ENCODE data around the gene ZBTB42.

ZBTB42 gene

DNA sequence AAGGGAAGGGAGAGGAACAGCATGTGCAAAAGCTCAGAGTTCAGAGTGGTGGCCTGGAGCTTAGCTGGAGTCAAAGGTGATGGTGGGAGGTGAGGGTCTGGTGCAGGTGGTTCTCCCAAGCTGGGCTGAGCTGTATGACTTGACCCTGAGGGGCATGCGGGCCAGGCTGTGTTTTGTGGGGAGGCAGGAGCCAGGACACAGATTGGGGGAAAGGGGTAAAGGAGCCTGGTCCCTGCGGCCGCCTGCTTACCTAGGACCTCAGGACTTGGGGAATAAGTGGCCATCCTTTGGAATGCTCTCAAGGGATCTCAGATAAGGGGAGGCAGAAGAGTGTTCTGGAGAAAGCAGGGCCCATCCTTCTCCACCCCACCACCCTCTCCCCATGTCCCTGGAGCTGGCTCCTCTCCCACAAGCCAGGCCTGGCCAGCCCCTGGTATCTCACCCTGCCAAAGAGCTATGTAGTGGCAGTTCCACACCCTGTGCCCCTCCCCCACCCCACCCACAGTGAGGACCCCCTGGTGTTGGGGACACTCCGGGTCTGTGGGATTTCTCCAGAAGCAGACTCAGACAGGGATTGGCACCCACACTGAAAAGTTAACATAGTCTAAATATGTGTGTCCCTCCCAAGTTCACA lies 44.2 kb downstream of the ZBTB42 start:
- no peak for FAIRE-seq

- FAIRE-seq = no peak
These were observed 45.0 kb downstream of the ZBTB42 start for GRCh38 chr14:104845834-104846441.

DNA sequence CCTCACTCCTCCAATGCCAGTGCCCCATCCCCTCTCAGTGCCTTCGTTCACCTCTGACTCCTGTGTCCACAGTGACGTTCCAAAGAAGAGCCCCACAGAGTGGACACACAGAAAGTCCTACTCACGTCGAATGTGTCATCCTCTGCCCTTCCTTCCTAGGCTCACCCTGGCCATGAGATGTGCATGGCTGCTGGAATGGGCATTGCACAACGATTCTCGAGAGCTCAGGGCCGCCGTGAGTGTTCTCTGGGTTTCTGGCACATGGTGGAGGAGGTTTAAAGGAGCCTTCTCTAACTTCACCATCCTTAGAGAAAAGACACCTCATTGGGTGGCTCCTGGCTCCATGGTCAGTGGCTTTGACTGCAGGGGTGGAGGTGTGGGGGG lies 51.4 kb downstream of the ZBTB42 start:
- FAIRE-seq = no peak

Data from A204.1 (cell line).